ENCODE data around the gene PTPRS.

- TF ChIP-seq POLR2A (IDR thresholded peaks at IDR 0.05) (no peak), CTCF (IDR thresholded peaks at IDR 0.05) (no peak)
These were observed 519 bp downstream of the PTPRS start for GRCh38 chr19:5339950-5340636.

Data from right lobe of liver (tissue), 4 donors.